ENCODE results near the gene OS9.
A peak's percentile ranks its signal among the peaks of the same experiment; 100 is the strongest.

OS9 gene

DNA sequence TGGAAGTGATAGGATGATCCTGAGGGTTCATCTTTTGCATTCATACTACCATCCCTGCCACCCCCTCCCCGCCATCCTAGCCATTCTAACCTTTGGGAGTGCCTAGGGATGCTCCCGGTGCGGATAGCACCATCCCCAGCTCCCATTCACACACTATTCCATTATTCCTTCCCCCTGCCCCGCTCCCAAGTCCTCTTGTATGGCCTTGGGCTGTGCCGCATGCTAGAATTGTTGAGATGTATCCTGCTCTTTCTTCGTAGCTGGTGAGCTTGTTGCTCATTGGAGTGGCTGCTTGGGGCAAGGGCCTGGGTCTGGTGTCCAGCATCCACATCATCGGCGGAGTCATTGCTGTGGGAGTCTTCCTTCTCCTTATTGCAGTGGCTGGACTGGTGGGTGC lies 51.6 kb downstream of the OS9 start:
- Histone ChIP-seq H3K79me1 (ENCODE audit: low read length) (peaks cover 3% of the 10 kb centered on the region), H2BK12ac (ENCODE audit: low read length) (no peak overlapping the region), H3K23ac (ENCODE audit: low read length) (no peak overlapping the region), H3K36me3 (ENCODE audit: control insufficient read depth in 1 of 2, insufficient read depth in 2 of 2, low read length in 2 of 2) (peaks cover 15 to 24% of the 10 kb centered on the region in 2 experiments), H2AK5ac (ENCODE audit: low read length) (no peak overlapping the region), H3K4me3 (ENCODE audit: low read depth, low read length) (peak overlapping the region; percentile 78), H3K4me2 (ENCODE audit: low read length) (peak overlapping the region; percentile 91), H3K4ac (ENCODE audit: low read depth, low read length) (no peak overlapping the region), H4K8ac (ENCODE audit: low read depth, low read length) (peak overlapping the region; percentile 97), H3K27me3 (ENCODE audit: insufficient read depth, low read length) (peaks cover 14% of the 10 kb centered on the region), H2AFZ (ENCODE audit: insufficient read depth, low read length, poor library complexity) (no peak overlapping the region), H2BK5ac (ENCODE audit: low read depth, low read length, poor library complexity) (no peak overlapping the region), H3K14ac (ENCODE audit: low read length) (peak overlapping the region; percentile 3), H3K79me2 (ENCODE audit: control insufficient read depth, insufficient read depth, low read length, poor library complexity) (no peaks in the 10 kb centered on the region), H4K12ac (ENCODE audit: low read depth, low read length) (peak overlapping the region; percentile 28), H2BK120ac (ENCODE audit: insufficient read depth, low read length, poor library complexity) (no peak overlapping the region), H3K9ac (ENCODE audit: low read length) (no peak overlapping the region), H3K4me1 (ENCODE audit: control insufficient read depth in 1 of 2, insufficient read depth in 2 of 2, low read length in 2 of 2) (no peaks in the 10 kb centered on the region), H3K18ac (ENCODE audit: low read length) (no peak overlapping the region), H3K9me3 (ENCODE audit: insufficient read depth, low read depth, low read length) (peaks cover 4% of the 10 kb centered on the region), H4K91ac (ENCODE audit: low read depth, low read length) (no peak overlapping the region), H3K27ac (ENCODE audit: low read depth, low read length) (no peak overlapping the region)
- no peak for DNase-seq
- WGBS (ENCODE audit: extremely low coverage, insufficient coverage, insufficient read length), result no CpG with 5 or more reads among the region's 8 CpGs

DNA sequence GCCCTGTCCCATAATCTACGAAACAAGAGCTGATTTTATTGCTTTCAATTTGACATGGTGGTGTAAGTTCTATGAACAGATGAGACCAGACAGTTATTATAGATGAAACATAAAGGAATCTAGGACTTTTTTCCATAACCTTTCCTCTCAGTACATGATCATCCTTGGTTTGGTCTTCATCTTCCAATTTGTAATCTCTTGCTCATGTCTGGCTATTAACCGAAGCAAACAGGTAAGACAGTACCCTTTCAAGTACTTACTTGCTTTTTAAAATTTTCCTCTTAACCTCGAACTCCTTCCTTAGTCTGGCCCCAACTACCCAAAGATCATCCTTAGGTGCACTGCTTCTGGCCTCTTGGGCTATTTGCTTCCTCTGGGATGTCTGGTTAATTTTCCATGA lies 52.1 kb downstream of the OS9 start:
- H3K23ac ChIP-seq (ENCODE audit: low read length), result no peak overlapping the region
- no CpG with 5 or more reads among the region's 3 CpGs for WGBS (ENCODE audit: extremely low coverage, insufficient coverage, insufficient read length)
- H3K4me1 ChIP-seq (ENCODE audit: control insufficient read depth in 1 of 2, insufficient read depth in 2 of 2, low read length in 2 of 2), result peaks cover under 1 to 3% of the 10 kb centered on the region in 2 experiments
- H3K4me2 ChIP-seq (ENCODE audit: low read length), result no peak overlapping the region
- H3K79me2 ChIP-seq (ENCODE audit: control insufficient read depth, insufficient read depth, low read length, poor library complexity), result no peaks in the 10 kb centered on the region
- peaks cover 3% of the 10 kb centered on the region for H3K79me1 ChIP-seq (ENCODE audit: low read length)
- DNase-seq, result no peak
- peaks cover 18 to 29% of the 10 kb centered on the region in 2 experiments for H3K36me3 ChIP-seq (ENCODE audit: control insufficient read depth in 1 of 2, insufficient read depth in 2 of 2, low read length in 2 of 2)
- no peak overlapping the region for H4K12ac ChIP-seq (ENCODE audit: low read depth, low read length)
- no peak overlapping the region for H3K14ac ChIP-seq (ENCODE audit: low read length)
- no peak overlapping the region for H4K91ac ChIP-seq (ENCODE audit: low read depth, low read length)
- no peak overlapping the region for H3K9ac ChIP-seq (ENCODE audit: low read length)
- peaks cover 2% of the 10 kb centered on the region for H3K9me3 ChIP-seq (ENCODE audit: insufficient read depth, low read depth, low read length)
- H2BK5ac ChIP-seq (ENCODE audit: low read depth, low read length, poor library complexity), result no peak overlapping the region
- H3K18ac ChIP-seq (ENCODE audit: low read length), result no peak overlapping the region
- H3K4me3 ChIP-seq (ENCODE audit: low read depth, low read length), result no peak overlapping the region
- H3K27ac ChIP-seq (ENCODE audit: low read depth, low read length), result no peak overlapping the region
- peaks cover 10% of the 10 kb centered on the region for H3K27me3 ChIP-seq (ENCODE audit: insufficient read depth, low read length)
- H3K4ac ChIP-seq (ENCODE audit: low read depth, low read length), result no peak overlapping the region
- H2BK12ac ChIP-seq (ENCODE audit: low read length), result no peak overlapping the region
- H2AK5ac ChIP-seq (ENCODE audit: low read length), result no peak overlapping the region
- no peak overlapping the region for H4K8ac ChIP-seq (ENCODE audit: low read depth, low read length)
- H2BK120ac ChIP-seq (ENCODE audit: insufficient read depth, low read length, poor library complexity), result no peak overlapping the region
- H2AFZ ChIP-seq (ENCODE audit: insufficient read depth, low read length, poor library complexity), result no peak overlapping the region

DNA sequence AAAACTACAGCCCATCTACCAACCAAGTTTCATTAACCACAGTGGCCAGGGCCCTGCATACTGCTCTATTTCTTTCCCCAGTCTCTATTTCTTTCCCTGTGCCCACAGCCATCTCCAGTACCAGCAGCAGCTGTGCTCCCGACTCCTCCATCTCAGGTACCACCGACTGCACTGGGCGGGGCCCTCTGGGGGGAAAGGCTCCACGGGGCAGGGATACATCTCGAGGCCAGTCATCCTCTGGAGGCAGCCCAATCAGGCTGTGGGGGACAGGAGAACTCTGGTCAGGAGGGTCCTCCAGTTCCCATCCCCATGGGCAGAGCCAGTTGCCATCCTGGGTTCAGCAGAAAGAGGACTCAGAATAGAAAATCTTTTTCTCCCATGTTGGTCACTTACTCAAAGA lies 55.1 kb downstream of the OS9 start:
- H3K79me1 ChIP-seq (ENCODE audit: low read length), result peaks cover 6% of the 10 kb centered on the region
- H3K4me3 ChIP-seq (ENCODE audit: low read depth, low read length), result no peak overlapping the region
- no peak overlapping the region for H3K23ac ChIP-seq (ENCODE audit: low read length)
- H2BK12ac ChIP-seq (ENCODE audit: low read length), result no peak overlapping the region
- no peak overlapping the region for H4K8ac ChIP-seq (ENCODE audit: low read depth, low read length)
- H3K9me3 ChIP-seq (ENCODE audit: insufficient read depth, low read depth, low read length), result no peaks in the 10 kb centered on the region
- H3K9ac ChIP-seq (ENCODE audit: low read length), result no peak overlapping the region
- no peak overlapping the region for H3K18ac ChIP-seq (ENCODE audit: low read length)
- H3K4me2 ChIP-seq (ENCODE audit: low read length), result no peak overlapping the region
- H3K27ac ChIP-seq (ENCODE audit: low read depth, low read length), result no peak overlapping the region
- H4K91ac ChIP-seq (ENCODE audit: low read depth, low read length), result no peak overlapping the region
- WGBS (ENCODE audit: extremely low coverage, insufficient coverage, insufficient read length), result no CpG with 5 or more reads among the region's 5 CpGs
- peaks cover 2% of the 10 kb centered on the region for H3K27me3 ChIP-seq (ENCODE audit: insufficient read depth, low read length)
- no peak for DNase-seq
- no peak overlapping the region for H2BK120ac ChIP-seq (ENCODE audit: insufficient read depth, low read length, poor library complexity)
- peaks cover 5 to 11% of the 10 kb centered on the region in 2 experiments for H3K4me1 ChIP-seq (ENCODE audit: control insufficient read depth in 1 of 2, insufficient read depth in 2 of 2, low read length in 2 of 2)
- H2AFZ ChIP-seq (ENCODE audit: insufficient read depth, low read length, poor library complexity), result no peak overlapping the region
- peaks cover 18 to 31% of the 10 kb centered on the region in 2 experiments for H3K36me3 ChIP-seq (ENCODE audit: control insufficient read depth in 1 of 2, insufficient read depth in 2 of 2, low read length in 2 of 2)
- H4K12ac ChIP-seq (ENCODE audit: low read depth, low read length), result no peak overlapping the region
- no peak overlapping the region for H3K4ac ChIP-seq (ENCODE audit: low read depth, low read length)
- H3K79me2 ChIP-seq (ENCODE audit: control insufficient read depth, insufficient read depth, low read length, poor library complexity), result peaks cover 9% of the 10 kb centered on the region
- H2AK5ac ChIP-seq (ENCODE audit: low read length), result no peak overlapping the region
- no peak overlapping the region for H3K14ac ChIP-seq (ENCODE audit: low read length)
- no peak overlapping the region for H2BK5ac ChIP-seq (ENCODE audit: low read depth, low read length, poor library complexity)

DNA sequence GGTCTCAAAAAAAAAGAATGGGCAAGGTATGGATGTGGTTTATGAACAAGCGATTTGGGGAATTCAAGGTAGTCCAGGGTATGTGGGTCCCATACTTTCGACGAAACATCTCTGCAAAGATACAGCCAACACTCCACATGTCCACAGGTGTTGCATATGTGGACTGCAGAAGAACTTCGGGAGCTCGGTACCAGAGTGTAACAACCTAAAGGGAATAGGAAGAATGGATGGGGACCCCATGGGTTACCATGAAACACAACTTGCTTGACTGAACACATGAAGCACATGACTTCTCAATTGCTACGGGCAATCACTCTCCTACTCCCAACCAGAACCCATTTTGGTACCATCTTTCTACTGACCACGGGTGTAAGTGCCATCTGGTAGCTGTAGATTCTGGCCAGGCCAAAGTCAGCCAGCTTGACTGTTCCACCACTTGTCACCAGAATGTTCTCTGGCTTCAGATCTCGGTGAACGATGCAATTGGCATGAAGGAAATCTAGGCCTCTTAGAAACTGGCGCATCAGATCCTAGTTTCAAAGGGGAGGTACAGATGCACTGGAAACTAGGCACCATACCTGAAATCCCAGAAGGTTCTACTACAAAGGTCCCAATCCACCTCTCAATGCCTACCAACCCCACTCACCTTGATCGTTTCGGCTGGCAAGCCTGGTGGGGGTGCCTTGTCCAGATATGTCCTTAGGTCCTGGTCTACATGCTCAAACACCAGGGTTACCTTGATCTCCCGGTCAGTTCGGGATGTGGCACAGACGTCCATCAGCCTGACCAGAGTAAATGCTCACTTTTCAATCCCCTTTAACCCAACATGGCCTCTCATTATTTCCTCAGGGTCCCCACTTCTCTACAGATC lies 56.9 kb downstream of the OS9 start:
- Histone ChIP-seq H2AK5ac (ENCODE audit: low read length) (peak overlapping the region; percentile 73), H2BK120ac (ENCODE audit: insufficient read depth, low read length, poor library complexity) (no peak overlapping the region), H3K79me2 (ENCODE audit: control insufficient read depth, insufficient read depth, low read length, poor library complexity) (peaks cover 9% of the 10 kb centered on the region), H2BK5ac (ENCODE audit: low read depth, low read length, poor library complexity) (no peak overlapping the region), H4K8ac (ENCODE audit: low read depth, low read length) (peak overlapping the region; percentile 80), H3K4me1 (ENCODE audit: control insufficient read depth in 1 of 2, insufficient read depth in 2 of 2, low read length in 2 of 2) (peaks cover 7 to 15% of the 10 kb centered on the region in 2 experiments), H3K79me1 (ENCODE audit: low read length) (peaks cover 3% of the 10 kb centered on the region), H3K4ac (ENCODE audit: low read depth, low read length) (peak overlapping the region; percentile 85), H3K27ac (ENCODE audit: low read depth, low read length) (no peak overlapping the region), H4K91ac (ENCODE audit: low read depth, low read length) (no peak overlapping the region), H2AFZ (ENCODE audit: insufficient read depth, low read length, poor library complexity) (no peak overlapping the region), H3K36me3 (ENCODE audit: control insufficient read depth in 1 of 2, insufficient read depth in 2 of 2, low read length in 2 of 2) (peaks cover 18 to 31% of the 10 kb centered on the region in 2 experiments), H3K4me3 (ENCODE audit: low read depth, low read length) (peak overlapping the region; percentile 78), H3K23ac (ENCODE audit: low read length) (no peak overlapping the region), H3K9ac (ENCODE audit: low read length) (peak overlapping the region; percentile 54), H4K12ac (ENCODE audit: low read depth, low read length) (no peak overlapping the region), H3K14ac (ENCODE audit: low read length) (peak overlapping the region; percentile 71), H3K9me3 (ENCODE audit: insufficient read depth, low read depth, low read length) (peaks cover 3% of the 10 kb centered on the region), H3K27me3 (ENCODE audit: insufficient read depth, low read length) (peaks cover 11% of the 10 kb centered on the region), H2BK12ac (ENCODE audit: low read length) (no peak overlapping the region), H3K18ac (ENCODE audit: low read length) (no peak overlapping the region), H3K4me2 (ENCODE audit: low read length) (peak overlapping the region; percentile 85)
- no peak for DNase-seq
- no CpG with 5 or more reads among the region's 15 CpGs for WGBS (ENCODE audit: extremely low coverage, insufficient coverage, insufficient read length)
